T follicular helper cell (primary cell): Measurements from ENCODE around the gene NDUFA13.

Experiments used
- DNase-seq: peaks from one replicate; pipeline ENCODE4 v3.0.0-alpha.2; 2020; ENCODE audit warnings: low read depth

The NDUFA13 gene

DNA sequence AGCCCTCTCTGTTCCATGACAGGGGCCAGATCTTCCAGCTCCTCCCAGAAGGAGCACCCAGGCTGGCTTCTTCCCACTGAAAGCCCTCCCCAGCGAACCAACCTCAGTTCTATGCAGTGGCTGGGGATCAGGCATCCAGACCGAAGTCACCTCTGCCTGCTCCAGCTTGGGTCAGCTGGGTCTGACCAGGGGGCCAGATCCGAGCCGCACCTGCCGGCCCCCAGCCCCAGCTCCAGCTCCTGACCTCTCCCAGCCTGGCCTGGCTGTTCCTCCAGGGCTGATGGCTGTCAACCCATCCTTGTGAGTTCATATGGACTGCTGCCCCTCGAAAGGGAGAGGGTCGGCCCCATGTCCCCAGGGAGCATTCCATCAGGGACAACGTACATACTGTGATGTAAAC lies 8.7 kb upstream of the NDUFA13 start:
- DNase-seq = no peak

DNA sequence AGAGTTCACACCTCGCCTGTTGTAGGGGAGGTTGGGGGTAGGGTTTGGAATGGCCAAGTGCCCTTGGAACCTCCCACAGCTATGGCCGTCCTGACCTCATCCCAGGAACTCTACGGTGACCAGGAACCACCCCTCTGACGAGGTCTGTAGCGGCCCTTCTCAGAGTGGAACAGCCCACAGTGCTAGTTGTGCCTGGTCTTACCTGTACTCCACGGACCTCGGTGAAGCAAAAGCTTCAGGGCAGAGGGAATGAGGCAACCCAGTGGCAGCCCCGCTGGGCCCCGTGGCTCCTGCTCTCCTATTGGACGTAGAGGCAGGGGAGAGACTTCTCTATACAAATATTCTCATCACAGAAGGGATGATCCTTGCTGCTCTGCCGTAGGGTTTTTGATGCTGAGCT lies 7.8 kb upstream of the NDUFA13 start:
- DNase-seq = no peak

DNA sequence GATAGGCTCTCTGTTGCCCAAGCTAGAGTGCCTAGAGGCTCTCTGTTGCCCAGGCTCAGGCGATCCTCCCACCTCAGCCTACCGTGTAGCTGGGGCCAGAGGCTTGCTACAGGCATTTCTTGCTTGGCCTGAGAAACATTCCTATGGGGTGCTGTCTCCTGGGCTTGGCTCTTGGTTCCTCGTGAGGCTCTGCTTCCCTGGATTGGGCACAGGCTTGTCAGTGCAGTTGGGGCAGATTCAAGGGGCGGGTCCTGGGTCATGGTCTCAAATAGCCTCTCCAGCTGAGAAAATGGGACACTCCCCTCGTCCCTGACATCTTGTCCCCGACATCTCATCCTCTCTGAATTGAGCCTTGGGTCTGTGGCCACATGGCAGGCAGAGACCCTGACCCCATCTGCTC lies 5.6 kb upstream of the NDUFA13 start:
- DNase-seq = no peak

GRCh38 chr19:19513682-19514081 lies 2.3 kb upstream of the NDUFA13 start:
- DNase-seq = no peak

- DNase-seq = no peak
Observed at GRCh38 chr19:19514215-19514657, 1.8 kb upstream of the NDUFA13 start.

DNA sequence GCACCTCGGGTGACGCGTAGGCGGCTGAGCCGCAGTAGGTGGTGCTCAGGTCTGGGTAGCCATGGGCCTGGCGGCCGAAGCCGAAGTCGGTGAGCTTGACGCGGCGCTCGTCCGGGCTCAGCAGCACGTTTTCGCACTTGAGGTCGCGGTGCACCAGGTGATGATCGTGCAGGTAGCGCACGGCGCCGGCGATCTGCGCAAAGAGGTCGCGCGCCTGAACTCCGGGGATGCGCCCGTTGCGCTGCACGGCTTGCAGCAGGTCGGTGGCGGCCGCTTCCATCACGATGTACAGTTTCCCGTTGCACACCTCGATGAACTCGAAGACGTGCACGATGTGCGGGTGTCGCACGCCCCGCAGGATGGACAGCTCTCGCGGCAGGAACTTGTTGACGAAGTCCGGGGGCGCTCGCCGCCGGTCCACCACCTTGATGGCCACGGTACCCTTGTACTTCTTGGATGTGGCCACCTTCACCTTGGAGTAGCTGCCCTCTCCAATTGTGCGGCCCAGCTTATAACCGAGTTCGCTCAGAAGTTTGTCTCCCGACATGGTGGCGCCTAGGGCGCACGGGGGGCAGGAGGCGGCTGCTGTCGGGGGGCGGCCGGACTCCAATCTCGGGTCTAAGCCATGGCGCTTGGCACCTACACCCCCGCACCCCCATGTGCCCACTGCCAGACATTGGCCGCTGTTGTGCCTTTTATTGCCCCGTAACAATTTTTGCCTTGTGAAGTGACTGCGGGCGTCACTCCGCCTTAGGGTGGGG lies 964 bp upstream of the NDUFA13 start, which contains the start of gene TSSK6:
Gene TSSK6 (minus strand): TSS at position 668 of the 761 bp plus-strand sequence. CDS start 121 bp downstream, at position 547.
- no peak for DNase-seq

- DNase-seq = no peak
Observed at GRCh38 chr19:19517235-19517619, 1.2 kb downstream of the NDUFA13 start.

DNA sequence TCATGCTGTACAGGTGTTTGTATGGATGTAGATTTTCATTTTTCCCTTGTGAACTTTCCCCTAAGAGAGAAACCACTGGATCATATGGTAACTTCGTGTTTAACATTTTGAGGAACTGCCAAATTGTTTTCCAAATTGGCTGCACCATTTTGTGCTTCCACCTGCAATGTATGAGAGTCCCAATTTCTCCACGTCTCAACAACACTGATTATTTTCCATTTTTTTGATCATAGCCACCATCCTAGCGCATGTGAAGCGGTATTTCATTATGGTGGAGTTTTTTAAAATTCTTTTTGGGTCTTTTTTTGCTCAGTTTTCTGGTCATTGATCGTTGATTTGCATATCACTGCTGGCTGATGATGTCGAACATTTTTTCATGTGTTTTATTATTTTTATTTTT lies 5.0 kb downstream of the NDUFA13 start:
- DNase-seq = no peak

GRCh38 chr19:19523177-19523576 lies 7.2 kb downstream of the NDUFA13 start:
- no peak for DNase-seq

DNA sequence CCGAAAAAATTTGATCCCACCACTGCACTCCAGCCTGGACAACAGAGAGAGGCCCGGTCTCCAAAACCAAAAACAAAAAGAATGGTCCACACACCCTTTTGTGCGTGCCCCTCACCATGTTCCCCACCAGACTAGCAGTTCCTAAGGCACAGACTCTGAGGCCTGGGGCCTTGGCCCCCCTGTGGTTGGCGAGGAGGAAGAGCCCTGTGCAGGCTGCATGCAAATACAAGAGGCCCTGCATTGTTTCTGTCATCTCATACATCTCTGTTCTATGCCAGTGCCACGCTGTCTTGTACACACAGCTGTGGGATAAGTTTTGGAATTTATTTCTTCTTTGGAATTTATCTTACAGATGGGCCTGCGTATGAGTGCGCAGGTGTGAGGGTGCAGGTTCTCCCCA lies 8.0 kb downstream of the NDUFA13 start:
- DNase-seq = no peak

DNA sequence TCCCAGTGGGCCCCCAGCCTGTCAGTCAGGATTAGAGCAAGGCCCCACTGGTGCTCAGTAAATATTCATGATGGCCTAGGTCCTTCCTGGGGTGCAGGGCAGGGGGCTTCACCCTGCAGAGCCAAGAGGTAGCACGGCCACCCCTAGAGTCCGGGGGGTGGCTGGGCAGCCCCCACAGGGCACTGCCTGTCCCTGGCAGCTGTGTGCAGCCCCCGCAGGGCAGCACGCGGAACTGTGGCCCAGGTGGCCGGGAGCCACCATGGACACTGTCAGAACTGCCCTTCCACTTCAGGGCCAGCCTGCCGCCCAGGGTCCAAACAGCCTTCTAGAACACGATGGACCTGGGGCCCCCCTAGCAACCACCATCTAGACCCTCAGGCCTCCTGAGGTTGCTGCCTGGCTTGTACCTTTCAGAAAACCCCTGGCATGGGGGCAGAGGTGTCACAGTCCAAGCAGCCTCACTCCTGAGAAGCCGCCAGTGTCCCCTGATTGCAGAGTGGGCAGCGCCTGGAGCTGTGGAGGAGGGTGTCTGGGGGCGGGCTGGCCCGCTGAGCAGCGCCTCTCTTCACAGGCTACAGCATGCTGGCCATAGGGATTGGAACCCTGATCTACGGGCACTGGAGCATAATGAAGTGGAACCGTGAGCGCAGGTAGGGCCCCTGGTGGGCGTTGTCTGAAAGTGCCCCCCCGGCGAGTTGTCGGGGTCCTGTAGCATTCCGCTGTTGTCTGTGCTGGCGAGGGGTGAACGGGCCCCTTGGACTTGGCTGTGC lies 9.8 kb downstream of the NDUFA13 start:
- no peak for DNase-seq

DNA sequence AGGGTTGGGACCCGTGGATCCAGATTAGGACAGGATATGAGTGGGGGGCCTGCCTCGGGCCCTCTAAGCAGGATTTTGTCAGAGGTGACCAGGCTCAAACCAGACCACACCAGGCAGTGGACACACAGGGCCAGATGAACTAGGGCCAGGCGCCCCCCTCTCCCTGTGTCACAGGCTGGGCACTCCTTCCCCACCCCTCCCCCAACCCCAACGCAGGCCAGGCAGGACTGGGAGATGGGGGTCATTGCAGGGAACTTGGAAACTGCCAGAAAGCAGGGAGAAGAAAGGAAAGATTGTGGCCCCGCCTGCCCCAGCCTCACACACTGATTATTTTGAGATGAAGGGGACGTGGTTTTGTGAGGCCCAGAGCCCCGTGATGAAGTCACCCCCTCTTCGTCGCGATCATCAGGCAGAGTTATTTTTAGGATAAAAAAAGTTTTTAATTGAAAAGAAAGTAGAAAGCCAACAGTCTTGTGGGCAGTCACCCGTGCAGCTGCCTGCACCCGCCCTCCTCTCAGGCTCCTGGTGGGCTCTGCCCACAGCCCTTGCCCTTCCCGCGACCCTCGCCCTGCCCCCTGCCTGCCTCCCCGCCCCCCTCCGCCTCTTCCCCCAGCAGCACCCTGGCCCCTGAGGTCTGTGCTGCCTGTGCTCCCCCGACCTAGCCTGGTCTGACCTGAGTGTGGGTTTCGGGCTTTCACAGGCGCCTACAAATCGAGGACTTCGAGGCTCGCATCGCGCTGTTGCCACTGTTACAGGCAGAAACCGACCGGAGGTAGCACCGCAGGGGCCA lies 10.8 kb downstream of the NDUFA13 start:
- no peak for DNase-seq

DNA sequence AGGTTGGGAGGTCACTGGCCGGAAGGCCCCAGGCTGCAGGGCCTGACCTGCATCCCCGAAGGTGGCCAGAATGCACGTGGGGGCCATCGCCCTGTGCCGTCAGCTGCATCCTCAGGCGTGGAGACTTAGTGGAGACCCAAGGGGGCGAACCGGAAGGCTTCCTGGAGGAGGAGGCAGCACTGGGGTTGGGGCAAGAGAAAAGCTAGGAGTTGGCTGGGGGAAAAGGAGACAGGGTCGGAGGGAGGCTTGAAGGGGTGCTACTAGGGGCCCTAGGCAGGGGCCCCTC lies 11.3 kb downstream of the NDUFA13 start:
- no peak for DNase-seq

DNA sequence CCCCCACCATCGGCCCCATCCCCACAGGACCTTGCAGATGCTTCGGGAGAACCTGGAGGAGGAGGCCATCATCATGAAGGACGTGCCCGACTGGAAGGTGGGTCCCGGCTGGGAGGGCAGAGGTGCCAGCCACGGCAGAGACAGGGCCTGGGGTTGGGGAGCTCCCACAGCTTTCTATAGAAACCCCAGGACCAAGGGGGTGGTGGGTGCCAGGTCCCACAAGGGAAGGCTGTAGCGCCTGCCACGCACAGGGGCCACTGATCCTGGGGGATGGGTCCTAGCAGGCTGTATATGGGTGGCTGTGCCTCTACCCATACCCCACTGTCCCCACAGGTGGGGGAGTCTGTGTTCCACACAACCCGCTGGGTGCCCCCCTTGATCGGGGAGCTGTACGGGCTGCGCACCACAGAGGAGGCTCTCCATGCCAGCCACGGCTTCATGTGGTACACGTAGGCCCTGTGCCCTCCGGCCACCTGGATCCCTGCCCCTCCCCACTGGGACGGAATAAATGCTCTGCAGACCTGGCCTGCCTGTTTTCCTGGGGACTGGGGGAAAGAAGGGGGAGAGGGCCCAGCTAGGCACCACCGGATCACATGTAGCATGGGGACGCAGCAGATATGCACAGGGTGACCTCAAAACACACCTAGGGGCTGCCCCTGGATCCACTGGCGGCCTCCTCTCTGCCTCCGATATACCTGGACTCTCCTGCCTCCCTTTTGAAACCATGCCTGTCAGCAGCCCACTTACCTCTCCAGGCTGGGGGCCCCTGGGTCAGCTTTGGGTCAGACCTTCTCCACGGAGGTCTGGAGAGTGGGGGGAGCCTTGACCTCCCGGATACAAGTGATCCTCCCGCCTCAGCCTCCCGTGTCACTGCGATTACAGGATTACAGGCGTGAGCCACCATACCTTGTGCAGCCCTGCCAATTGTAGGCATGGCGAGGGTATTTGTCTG lies 11.9 kb downstream of the NDUFA13 start:
- no peak for DNase-seq

DNA sequence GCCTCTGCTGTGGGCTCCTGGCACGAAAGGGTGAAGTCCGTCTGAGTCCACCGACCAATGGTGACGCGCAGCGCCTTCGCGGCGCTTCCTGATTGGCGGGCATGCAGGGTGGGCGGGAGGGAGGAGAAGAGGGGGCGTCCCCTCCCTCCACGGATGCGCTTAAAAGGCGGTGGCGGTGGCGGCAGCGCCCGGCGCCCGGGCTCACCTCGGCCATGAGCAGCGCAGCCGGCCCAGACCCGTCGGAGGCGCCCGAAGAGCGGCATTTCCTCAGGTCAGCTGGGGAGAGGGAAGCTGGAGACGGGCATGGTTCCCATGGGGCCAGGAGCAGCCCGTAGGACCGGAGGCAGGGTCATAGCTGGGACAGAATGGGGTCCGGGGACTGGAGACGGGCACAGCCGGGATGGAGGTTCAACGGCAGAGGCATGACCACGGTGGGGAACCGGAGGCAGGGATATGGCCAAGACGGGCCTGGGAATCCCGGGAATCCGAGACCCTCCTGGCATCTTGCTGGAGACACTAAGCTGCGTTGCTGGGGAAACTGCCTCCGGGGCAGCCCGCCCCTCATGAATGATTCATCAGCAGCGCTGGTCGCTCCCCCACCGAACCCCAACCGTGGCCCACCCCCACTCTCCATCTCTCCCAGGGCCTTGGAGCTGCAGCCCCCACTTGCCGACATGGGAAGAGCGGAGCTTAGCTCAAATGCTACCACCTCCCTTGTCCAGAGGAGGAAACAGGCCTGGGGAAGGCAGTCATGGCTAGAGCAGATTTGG lies 12.9 kb downstream of the NDUFA13 start, which contains the start of gene YJEFN3:
Gene YJEFN3 (plus strand): TSS at position 191 of the 770 bp plus-strand sequence. CDS start 22 bp downstream, at position 213.
- DNase-seq = no peak

DNA sequence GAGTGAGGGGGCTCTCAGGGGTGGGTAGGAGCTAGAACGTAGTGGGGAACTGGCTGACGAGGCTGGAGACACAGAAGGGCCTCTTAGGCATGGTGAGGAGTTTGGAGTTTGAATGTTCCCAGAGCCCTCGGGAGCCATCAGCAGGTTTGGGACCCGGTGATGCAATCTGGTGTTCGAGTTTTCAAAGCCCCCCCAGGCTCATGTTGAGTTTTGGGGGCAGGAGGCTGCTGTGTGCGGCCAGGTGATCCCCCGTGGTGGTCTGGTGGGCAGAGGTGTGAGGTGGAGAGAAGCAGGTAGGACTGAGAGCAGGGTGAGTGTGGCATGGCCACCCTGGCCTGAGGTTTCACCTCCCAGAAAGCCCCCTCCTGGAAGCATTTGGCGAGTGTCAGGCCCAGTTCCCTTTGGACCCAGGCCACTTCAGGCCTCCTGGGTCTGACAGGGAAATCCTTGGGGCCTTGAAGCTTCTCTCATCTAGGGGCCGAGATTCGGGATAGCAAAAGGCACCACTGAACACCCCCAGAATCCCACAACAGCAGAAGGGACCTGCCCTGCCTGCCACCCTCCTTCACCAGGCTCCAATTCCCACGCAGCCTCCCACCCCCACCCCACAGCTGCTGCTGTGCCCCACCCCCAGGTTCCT lies 13.9 kb downstream of the NDUFA13 start:
- no peak for DNase-seq

DNA sequence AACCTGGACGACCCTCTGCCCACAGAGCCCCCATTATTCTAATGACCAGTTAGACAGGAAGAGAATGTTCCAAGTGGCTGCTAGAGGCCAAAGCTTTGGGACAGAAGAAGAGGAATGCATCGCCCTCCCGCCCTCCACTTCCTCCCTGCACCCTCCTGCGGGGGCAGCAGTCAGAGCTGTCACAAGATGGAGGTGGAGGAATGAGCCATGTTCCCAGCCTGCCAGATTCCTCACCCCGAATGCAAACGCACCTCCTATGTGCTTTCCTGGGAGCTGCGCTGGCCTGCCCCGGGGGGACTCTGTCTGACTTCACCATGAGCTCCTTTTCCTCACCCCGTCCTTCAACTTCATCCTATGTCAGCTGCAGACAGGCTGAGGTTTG lies 14.4 kb downstream of the NDUFA13 start:
- DNase-seq = no peak

DNA sequence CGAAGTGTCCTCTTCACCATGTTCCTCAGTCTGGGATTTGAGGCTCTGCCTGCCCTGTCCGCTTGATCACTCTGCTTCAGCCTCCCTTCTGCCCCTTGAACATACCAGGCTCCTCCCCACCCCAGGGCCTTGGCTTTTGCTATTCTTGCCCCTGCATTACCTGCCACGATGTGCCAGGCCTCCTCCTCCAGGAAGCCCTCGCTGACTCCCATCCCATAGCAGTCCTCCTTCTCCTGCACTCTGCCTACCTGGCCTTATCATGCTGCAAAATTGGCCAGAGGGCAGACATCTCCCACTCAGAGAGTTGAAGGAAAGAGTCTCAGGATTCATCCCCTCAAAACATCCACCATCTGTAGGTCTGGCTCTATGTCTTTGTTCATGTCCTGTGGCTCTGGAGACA lies 14.9 kb downstream of the NDUFA13 start:
- DNase-seq = no peak

DNA sequence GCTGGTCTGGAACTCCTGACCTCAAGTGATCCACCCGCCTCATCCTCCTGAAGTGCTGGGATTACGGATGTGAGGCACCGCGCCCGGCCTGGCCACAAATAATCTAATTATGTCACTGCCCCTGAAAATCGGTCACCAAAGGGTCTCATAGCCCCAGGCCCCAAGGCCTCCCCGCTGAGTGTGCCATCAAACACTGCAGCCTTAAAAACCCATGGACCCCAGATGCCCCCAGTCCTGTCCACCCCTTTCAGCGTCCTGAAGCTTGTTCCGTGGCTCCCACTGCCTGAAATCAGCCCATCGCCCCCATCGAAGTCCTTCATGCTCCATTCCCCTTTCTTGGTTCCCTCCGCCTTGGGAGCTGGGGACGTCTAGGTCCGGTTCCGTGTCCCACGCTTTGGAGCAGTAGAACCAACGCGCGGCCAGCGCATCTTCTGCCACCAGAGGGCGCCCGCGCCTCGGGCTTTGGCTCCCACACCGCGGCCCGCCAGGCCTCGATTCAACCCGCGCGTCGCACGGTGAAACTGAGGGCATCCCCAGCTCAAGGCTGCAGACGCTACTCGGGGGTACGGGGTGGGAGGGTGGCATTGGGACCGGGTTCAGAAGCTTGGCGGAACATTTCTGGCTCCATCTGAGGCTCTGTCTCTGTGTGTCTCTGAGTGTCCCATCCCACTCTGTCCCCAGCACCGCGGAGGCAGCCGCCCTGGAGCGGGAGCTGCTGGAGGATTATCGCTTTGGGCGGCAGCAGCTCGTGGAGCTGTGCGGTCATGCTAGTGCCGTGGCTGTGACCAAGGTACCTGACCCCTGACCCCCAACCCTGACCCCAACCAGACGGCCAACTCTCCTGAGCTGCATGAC lies 16.2 kb downstream of the NDUFA13 start:
- peak; percentile 77 for DNase-seq
